HG03432 (cell line): ENCODE measurements around the gene CCR2.
"Not testable (repeated sequence)": the region's sequence is repeated elsewhere in the genome, so short reads cannot be mapped to it uniquely, and the experiment has no call there.

Source experiments
- ATAC-seq: cut with Tn5 transposase; IDR thresholded peaks from one replicate; pipeline ENCODE4 v1.9.1; 2021; ENCODE audit warnings: mild to moderate bottlenecking, moderate library complexity; ENCODE audit not compliant: unreplicated experiment

Gene CCR2

DNA sequence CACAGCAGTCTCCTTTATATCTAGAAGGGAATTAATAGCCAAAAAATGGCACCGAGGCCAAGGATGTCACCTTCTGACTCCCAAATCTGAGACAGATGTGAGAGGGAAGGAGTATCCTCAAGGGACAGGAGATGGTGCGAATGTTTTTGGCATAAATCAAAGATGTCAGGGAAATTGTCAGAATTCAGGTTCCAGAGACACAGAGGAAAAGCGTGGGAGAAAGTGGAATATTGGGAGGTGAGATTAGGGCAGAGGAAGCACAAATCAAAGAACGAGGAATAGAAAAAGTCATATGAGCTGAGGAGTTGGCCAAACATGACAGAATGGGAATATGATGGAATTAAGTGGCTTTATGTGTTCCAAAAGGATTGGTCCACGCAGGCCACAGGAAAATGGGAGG is 46.9 kb downstream of the CCR2 start:
- ATAC-seq = no peak

- no peak for ATAC-seq
These were observed 47.7 kb downstream of the CCR2 start for GRCh38 chr3:46401579-46401978.

- ATAC-seq = not testable (repeated sequence)
These were observed 49.0 kb downstream of the CCR2 start for GRCh38 chr3:46402902-46403301.

DNA sequence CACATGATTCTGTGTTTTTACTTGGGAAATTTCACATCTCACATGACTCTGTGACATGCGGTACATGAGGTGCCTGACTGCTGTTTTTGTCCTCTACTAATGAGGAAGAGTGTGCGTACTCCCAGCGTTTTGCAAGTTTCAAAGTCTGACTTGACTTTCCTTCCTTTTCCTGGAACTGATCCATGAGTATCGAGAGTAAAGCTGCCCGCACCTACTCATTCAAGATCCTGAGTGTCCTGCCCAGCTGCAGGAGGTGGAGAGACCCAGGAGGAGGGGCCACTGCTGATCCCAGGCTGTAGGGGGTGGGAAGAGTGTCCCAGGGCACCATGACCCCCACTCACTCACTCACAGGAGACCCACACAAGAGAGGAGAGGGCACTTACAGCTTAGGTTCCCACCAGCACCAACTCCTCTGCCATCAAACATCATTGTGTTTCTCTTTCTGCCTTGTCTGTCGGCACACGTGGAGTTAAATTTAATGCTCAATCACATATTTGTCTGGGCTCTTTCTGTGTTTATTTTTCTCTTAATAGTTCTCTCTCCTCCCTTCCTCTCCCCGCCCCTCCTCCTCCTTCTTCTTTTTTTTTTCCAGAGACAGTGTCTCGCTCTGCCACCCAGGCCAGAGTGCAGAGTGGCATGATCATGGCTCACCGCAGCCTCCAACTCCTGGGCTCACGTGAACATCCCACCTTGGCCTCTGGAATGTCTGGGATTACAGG is 51.5 kb downstream of the CCR2 start:
- ATAC-seq = no peak

DNA sequence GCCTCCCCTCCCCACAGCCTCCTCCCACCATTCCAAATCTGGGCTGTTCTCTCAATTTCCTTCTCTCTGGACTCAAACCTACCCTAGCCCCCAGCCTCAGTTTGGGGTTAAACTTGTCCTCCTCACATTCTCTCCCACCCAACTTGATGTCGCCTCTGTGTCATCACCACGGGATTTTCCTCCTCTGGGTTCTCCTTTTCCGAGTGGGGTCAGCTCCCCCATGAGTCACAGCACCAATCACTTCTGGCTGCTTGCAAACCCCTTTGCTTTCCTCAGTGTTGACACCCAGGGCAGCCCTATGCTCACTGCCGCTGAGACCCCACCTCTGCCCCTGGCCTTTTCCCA is 52.5 kb downstream of the CCR2 start:
- ATAC-seq = no peak

DNA sequence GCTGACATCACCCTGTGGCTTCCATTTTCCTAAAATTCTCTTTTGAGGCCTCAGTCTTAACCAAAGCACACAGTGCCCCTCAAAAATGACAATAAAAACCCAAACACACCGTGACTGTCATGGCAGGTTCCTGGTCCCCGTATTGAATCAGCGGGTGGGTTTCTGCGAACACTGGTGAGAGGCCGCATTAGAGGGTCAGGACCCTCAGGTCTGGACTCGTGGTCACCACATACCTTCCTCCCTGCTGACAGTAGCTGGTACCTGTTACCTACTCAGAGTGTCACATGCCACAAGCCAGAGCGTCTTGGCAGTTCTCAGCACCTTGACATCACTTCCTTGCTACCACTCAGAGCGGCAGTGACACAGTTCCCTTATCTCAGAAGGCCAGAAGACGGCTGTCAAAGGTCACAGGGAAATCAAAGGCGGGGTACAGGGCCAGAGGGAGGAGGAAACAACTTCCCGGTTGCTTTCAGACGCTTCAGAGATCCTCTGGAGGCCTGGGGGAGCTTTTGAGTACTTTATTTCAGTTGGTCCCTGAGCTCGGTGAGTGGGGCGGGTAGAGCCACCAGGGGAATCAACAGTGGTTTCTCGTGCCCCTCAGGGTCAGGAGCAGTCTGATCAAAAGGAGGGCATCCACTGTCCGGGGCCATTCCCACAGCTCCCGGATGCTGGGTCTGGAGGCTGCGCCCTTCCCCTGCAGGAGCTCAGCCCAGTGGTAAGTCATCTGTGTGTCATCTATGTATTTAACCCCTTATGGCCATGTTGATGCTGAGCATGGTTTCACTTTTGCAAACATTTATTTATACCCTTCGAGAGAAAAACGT is 53.1 kb downstream of the CCR2 start, which contains the start of the genes CCR5AS and CCRL2:
Gene CCR5AS (minus strand): TSS at position 279 of the 824 bp plus-strand sequence.
Gene CCRL2 (plus strand): TSS at position 472 of the 824 bp plus-strand sequence. CDS start 821 bp downstream, outside the sequence.
- ATAC-seq = peak; percentile 55

GRCh38 chr3:46407970-46408369 is 54.1 kb downstream of the CCR2 start:
- ATAC-seq = no peak

- no peak for ATAC-seq
These were observed 54.9 kb downstream of the CCR2 start for GRCh38 chr3:46408853-46409252.

DNA sequence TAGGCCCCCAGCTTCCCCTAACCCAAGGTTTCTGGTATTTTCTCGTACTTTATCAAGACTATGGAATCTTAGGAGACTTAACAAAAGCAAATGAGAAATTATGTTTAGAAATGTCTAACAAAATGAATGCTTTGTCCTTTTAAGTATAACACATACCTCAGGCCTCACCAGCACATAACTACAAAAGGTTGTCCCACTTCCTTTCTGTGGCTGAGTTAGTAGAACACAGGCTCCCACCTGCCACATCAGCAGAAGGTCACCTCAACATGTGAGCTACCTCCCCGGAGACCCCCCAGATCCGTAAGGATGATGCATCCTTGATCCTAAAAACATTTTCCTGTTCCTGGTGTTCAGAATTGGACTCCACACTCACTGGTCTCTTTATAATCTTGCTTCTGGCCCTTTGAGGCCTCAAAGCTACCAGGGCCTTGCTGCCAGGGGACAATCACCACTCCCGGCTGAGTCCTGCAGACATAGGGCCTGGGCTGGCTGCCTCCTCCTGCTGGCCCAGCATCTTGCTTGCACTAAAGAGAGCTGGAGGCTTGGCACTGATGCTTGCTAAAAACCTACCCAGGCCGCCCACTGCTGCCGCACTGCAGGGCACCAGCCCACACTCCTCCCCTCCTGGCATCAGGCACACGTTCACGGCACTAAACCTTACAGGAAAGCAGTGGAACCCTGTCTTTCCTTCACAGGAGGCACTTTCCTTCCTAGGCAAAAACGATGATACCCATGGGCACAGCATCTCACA is 56.0 kb downstream of the CCR2 start:
- ATAC-seq = no peak
